A673 (cell line): ENCODE measurements around the gene MYH3. TPM values are rescaled to one million over a fixed set of nuclear protein-coding genes. Genes with fewer than 3 reads are reported as not detected.

Experiments
- BruUV-seq: library from RNA; stranded (reverse); fragments of 400-500 nt; replicated peaks from 2 replicates; lab custom pipeline; 2021; lab: Mats Ljungman, UMichigan
- CTCF ChIA-PET: fragments of 300-600 bp; sonication (Branson Sonifier 250); formaldehyde crosslinking; loops from one replicate; lab custom pipeline; 2022; ENCODE audit warnings: antibody characterized with exemption; lab: Charles Lee
- POLR2A ChIA-PET: fragments of 300-600 bp; sonication (Branson Sonifier 250); formaldehyde crosslinking; loops from one replicate; lab custom pipeline; 2022; ENCODE audit warnings: antibody characterized with exemption; ENCODE audit not compliant: low non-redundant PET; lab: Charles Lee
- DNase-seq: peaks from one replicate; pipeline ENCODE4 v3.0.0-alpha.2; 2015; ENCODE audit warnings: low spot score
- H3K27ac ChIP-seq: fragments of 200-600 bp; sonication (generic); 2 replicates; pipeline ENCODE4 v1.5.1; 2016; ENCODE audit warnings: mixed run types, low read depth, mild to moderate bottlenecking, mixed read lengths, antibody characterized with exemption, low read length; ENCODE audit not compliant: poor library complexity, severe bottlenecking
- H3K27me3 ChIP-seq: fragments of 200-600 bp; sonication (generic); replicated peaks from 2 replicates; pipeline ENCODE4 v1.6.1; 2017; ENCODE audit warnings: mixed run types, low read depth, mild to moderate bottlenecking, mixed read lengths, antibody characterized with exemption, low read length; ENCODE audit not compliant: insufficient read depth, poor library complexity
- H3K36me3 ChIP-seq: fragments of 200-600 bp; sonication (generic); 2 replicates; pipeline ENCODE4 v1.6.1; 2016; ENCODE audit warnings: mixed run types, mild to moderate bottlenecking, mixed read lengths, antibody characterized with exemption, low read length; ENCODE audit not compliant: insufficient read depth, poor library complexity, severe bottlenecking
- H3K4me1 ChIP-seq: fragments of 200-600 bp; sonication (generic); 2 replicates; pipeline ENCODE4 v1.6.1; 2017; ENCODE audit warnings: mixed run types, mild to moderate bottlenecking, mixed read lengths, antibody characterized with exemption, low read length; ENCODE audit not compliant: insufficient read depth, poor library complexity, severe bottlenecking
- H3K4me3 ChIP-seq: fragments of 200-600 bp; sonication (generic); 2 replicates; pipeline ENCODE4 v1.5.1; 2016; ENCODE audit warnings: low read depth, mixed run types, mild to moderate bottlenecking, mixed read lengths, low read length; ENCODE audit not compliant: poor library complexity, severe bottlenecking
- H3K9me3 ChIP-seq: fragments of 200-600 bp; sonication (generic); 2 replicates; pipeline ENCODE4 v1.6.1; 2016; ENCODE audit warnings: mixed run types, low read depth, mild to moderate bottlenecking, mixed read lengths, antibody characterized with exemption, low read length; ENCODE audit not compliant: poor library complexity, severe bottlenecking
- CTCF ChIP-seq: fragments of 300-800, 200-600 bp; sonication (generic); conservative IDR thresholded peaks from 2 replicates; pipeline ENCODE4 v1.5.1; 2017; ENCODE audit warnings: low read depth, mild to moderate bottlenecking, antibody characterized with exemption, low read length, moderate library complexity, mixed read lengths
- EZH2 ChIP-seq: fragments of 200-600 bp; sonication (generic); IDR thresholded peaks from 2 replicates; pipeline ENCODE4 v1.6.1; 2017; ENCODE audit warnings: borderline replicate concordance, low read depth, mild to moderate bottlenecking, mixed read lengths, antibody characterized with exemption, low read length; ENCODE audit not compliant: poor library complexity, severe bottlenecking
- intact Hi-C: fragments of 100-400 bp; cut with micrococcal nuclease; formaldehyde crosslinking; loops from one replicate; pipeline ENCODE4 v1.10.0; 2022; ENCODE audit not compliant: unreplicated experiment
- total RNA-seq: library from RNA; stranded (reverse); gene quantifications from 2 replicates; pipeline ENCODE4 v1.2.3, GENCODE V29; 2021

MYH3 gene
- total RNA-seq, 1 experiment from 2014 or later = 3.2 TPM

DNA sequence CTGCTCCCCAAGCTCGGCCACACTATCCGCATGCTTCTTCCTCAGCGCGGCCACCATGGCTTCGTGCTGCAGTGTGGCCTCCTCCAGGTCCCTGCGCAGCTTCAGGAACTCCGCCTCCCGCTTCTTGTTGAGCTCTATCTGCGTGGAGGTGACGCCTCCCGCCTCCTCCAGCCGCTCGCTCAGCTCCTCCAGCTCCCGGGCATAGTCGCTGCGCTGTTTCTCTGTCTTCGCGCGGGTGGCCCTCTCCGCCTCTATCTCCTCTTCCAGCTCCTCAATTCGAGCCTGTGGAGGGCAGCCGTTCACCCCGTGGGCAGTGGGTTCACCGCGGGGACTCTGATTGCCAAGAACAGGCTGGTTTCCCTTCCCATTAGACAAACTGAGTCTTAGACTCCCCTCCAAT, 19.0 kb downstream of the MYH3 start:
- Histone ChIP-seq H3K4me3 (no peak overlapping the region), H3K27me3 (no peaks in the 10 kb centered on the region), H3K27ac (no peak overlapping the region), H3K36me3 (no peaks in the 10 kb centered on the region), H3K4me1 (no peaks in the 10 kb centered on the region), H3K9me3 (no peaks in the 10 kb centered on the region)
- no peak for TF ChIP-seq EZH2
- no peak for TF ChIP-seq CTCF
- intact Hi-C loops = no loop called here
- BruUV-seq = no TSS peak
- CTCF ChIA-PET = no interaction called here
- DNase-seq = no peak
- POLR2A ChIA-PET = no interaction called here

GRCh38 chr17:10635290-10635689, 21.8 kb downstream of the MYH3 start:
- Histone ChIP-seq H3K27ac (no peak overlapping the region), H3K36me3 (no peaks in the 10 kb centered on the region), H3K9me3 (no peaks in the 10 kb centered on the region), H3K4me3 (no peak overlapping the region), H3K27me3 (no peaks in the 10 kb centered on the region), H3K4me1 (no peaks in the 10 kb centered on the region)
- CTCF ChIA-PET = no interaction called here
- intact Hi-C loops = no loop called here
- POLR2A ChIA-PET = no interaction called here
- peak; percentile 33; the same call in 1 of the 2 replicates for TF ChIP-seq CTCF
- no peak for TF ChIP-seq EZH2
- DNase-seq = no peak
- no TSS peak for BruUV-seq

- intact Hi-C loops = no loop called here
- Histone ChIP-seq H3K27ac (no peak overlapping the region), H3K4me3 (no peak overlapping the region), H3K4me1 (no peaks in the 10 kb centered on the region), H3K36me3 (no peaks in the 10 kb centered on the region), H3K9me3 (no peaks in the 10 kb centered on the region), H3K27me3 (no peaks in the 10 kb centered on the region)
- no peak for DNase-seq
- no peak for TF ChIP-seq CTCF
- TF ChIP-seq EZH2 = no peak
- no TSS peak for BruUV-seq
- POLR2A ChIA-PET = no interaction called here
- CTCF ChIA-PET = no interaction called here
Observed at GRCh38 chr17:10633738-10634379, 23.2 kb downstream of the MYH3 start.
